Lung (tissue), 12 donors: ENCODE results near the gene PNLIPRP1. TPM values are rescaled to one million over a fixed set of nuclear protein-coding genes. Genes with fewer than 3 reads are reported as not detected.

ENCODE experiments used
- ATAC-seq: fragments of 200-7000 bp; cut with Tn5 transposase; one replicate; pipeline ENCODE4 v1.9.1; 2020; ENCODE audit warnings: moderate number of reproducible peaks; ENCODE audit not compliant: insufficient read depth, low FRiP score
- DNase-seq, 3 donors: peaks; one replicate each; pipeline ENCODE4 v3.0.0-alpha.2; 2013 to 2017
- H3K27ac ChIP-seq, 2 donors: one replicate each; pipeline ENCODE4 v1.5.1; 2013; ENCODE audit warnings: mild to moderate bottlenecking in 2 of 2, moderate library complexity in 2 of 2, control low read depth in 1 of 2, inconsistent platforms in 1 of 2, low read depth in 1 of 2, low read length in 1 of 2
- H3K27me3 ChIP-seq, 3 donors: one replicate each; pipeline ENCODE4 v1.5.1; 2013; ENCODE audit warnings: low read length in 2 of 3; ENCODE audit not compliant: control insufficient read depth in 3 of 3, insufficient read depth in 3 of 3
- H3K36me3 ChIP-seq, 4 donors: one replicate each; pipeline ENCODE4 v1.5.1; 2013; ENCODE audit warnings: low read length in 4 of 4, mild to moderate bottlenecking in 1 of 4, moderate library complexity in 1 of 4; ENCODE audit not compliant: control insufficient read depth in 4 of 4, insufficient read depth in 4 of 4
- H3K4me1 ChIP-seq, 5 donors: one replicate each; pipeline ENCODE4 v1.5.1; 2013; ENCODE audit warnings: low read length in 5 of 5, mild to moderate bottlenecking in 2 of 5, moderate library complexity in 1 of 5; ENCODE audit not compliant: control insufficient read depth in 5 of 5, insufficient read depth in 5 of 5
- H3K4me3 ChIP-seq: one replicate; pipeline ENCODE4 v1.5.1; 2013; ENCODE audit warnings: mild to moderate bottlenecking, control low read depth, moderate library complexity
- H3K9ac ChIP-seq, 2 donors: one replicate each; pipeline ENCODE4 v1.5.1; 2013; ENCODE audit warnings: low read length in 2 of 2, control low read depth in 1 of 2; ENCODE audit not compliant: insufficient read depth in 1 of 2
- H3K9me3 ChIP-seq, 4 donors: one replicate each; pipeline ENCODE4 v1.5.1; 2013; ENCODE audit warnings: low read length in 3 of 4, mild to moderate bottlenecking in 1 of 4, moderate library complexity in 1 of 4; ENCODE audit not compliant: control insufficient read depth in 4 of 4, insufficient read depth in 3 of 4
- CTCF ChIP-seq: IDR thresholded peaks from 2 replicates; pipeline ENCODE4 v1.5.1; 2012; ENCODE audit warnings: mild to moderate bottlenecking; ENCODE audit errors: control extremely low read depth, extremely low read depth
- WGBS, 2 donors: extraction: QIAGEN DNeasy Blood & Tissue Kit; methylation state at CpG; one replicate each; pipeline ENCODE4 v1.1.7; 2013; 5-methylcytosine and 5-hydroxymethylcytosine counted together
- polyA plus RNA-seq, 2 donors: library from polyadenylated mRNA; stranded (reverse); fragments of 200-250 nt; gene quantifications; one replicate each; pipeline ENCODE4 v1.2.1, GENCODE V29; 2013
- total RNA-seq, 2 donors: library from RNA; depleted of rRNA in 1 of 2; stranded (reverse); fragments of >200 nt in 1 of 2; gene quantifications; one replicate each; pipeline ENCODE4 v1.2.1, GENCODE V29; 2014 to 2021
- donor health status: control.
- donor health status: control.
- donor health status: Bipolar disorder and iron deficiency.
- donor health status: healthy.
- donor health status: DM: yes; HTN: yes; CAD: no.

The PNLIPRP1 gene
- total and polyA plus RNA-seq, 4 donors: 0.26 to 1.4 TPM; not detected in 2

DNA sequence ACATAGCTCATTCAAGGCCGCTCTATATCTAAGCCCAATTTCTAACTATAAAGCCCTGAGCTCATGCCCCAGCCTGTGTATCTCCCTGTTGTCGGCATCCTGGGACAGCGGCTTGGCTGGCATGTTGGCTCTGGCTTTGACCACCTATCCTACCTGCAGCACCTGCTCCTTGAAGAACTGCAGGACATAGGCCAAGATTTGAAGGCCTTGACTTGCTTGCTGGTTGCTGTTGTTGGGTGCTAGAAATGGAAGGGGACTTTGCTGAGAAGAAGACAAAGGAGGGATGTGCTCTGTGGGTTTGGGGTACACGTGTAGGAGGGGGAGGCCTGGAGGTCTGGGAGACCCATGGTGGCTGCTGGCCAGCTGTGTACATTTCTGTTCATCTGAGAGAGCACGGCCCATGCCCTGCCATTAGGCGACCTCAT lies 41.1 kb downstream of the PNLIPRP1 start:
- Histone ChIP-seq H3K4me1 (peaks cover 0 to 3% (median 0%) of the 10 kb centered on the region in 5 donors), H3K9ac (no peak overlapping the region), H3K27me3 (peaks cover 0 to 7% (median 0%) of the 10 kb centered on the region in 3 donors), H3K36me3 (no peaks in the 10 kb centered on the region), H3K9me3 (peaks cover 0 to 2% (median 0%) of the 10 kb centered on the region in 4 donors), H3K27ac (no peak overlapping the region), H3K4me3 (no peak overlapping the region)
- no peak for ATAC-seq
- DNase-seq: no peak
- no peak for TF ChIP-seq CTCF
- 85 to 91% methylated on average over 6 of the region's 6 CpGs for WGBS, 2 donors

DNA sequence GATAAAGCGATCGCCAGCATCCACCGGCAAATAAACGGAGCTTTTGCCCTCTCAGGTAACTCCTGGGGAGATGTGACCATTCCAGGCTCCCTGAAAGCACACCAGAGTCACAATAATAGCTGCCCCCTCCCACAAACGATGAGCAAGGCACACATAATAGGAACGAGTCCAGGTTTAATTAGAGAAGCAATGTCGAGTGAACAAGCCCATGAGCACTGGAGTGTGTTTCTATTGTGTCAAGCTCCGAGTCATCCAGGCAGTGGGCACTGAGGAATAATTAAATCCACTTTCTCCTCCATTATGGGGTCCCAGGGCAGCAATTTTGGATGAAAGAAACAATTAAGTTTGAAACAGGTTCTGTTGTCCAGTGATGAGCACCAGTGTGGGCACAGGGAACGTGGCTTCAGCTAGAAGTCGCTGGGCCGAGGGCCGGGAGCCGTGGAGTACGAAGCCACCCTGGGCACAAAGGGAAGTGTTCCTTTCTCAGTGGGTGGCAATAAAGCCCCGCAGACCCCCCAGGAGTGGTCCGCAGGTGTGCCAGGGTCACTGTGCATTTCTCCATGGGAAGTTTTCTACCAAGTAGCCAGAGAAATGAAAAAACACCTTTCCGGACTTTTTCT lies 41.9 kb downstream of the PNLIPRP1 start:
- peaks cover 0 to 2% (median 0%) of the 10 kb centered on the region in 3 donors for H3K27me3 ChIP-seq
- no peak overlapping the region for H3K27ac ChIP-seq
- no peak overlapping the region for H3K9ac ChIP-seq
- ATAC-seq (no peak), DNase-seq (no peak)
- no peak for TF ChIP-seq CTCF
- H3K4me1 ChIP-seq: peaks cover 0 to under 1% (median 0%) of the 10 kb centered on the region in 5 donors
- 92 to 95% methylated on average over 17 of the region's 17 CpGs for WGBS, 2 donors
- H3K9me3 ChIP-seq: no peaks in the 10 kb centered on the region
- no peak overlapping the region for H3K4me3 ChIP-seq
- no peaks in the 10 kb centered on the region for H3K36me3 ChIP-seq

DNA sequence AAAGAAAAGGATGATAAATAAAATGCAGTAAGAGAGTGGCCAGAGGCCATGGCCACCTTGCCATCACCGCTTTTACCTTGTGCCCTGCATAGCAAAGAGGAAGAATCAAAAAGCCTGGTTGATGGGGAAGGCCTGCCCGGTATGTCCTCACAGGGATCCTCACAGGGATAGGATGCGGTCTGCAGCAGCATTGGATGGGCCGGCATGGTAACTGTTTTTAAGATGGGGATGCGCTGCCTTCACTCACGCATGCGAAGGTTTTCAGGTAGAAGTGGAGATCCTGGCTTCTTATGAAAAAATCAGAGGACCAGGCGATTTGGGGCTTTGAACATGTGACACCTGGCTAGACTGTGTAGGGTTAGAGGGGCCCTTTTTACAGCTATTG lies 42.4 kb downstream of the PNLIPRP1 start:
- no peak for DNase-seq
- Histone ChIP-seq H3K4me1 (no peaks in the 10 kb centered on the region), H3K27ac (no peak overlapping the region)

More for the DNA sequence above, 42.4 kb downstream of the PNLIPRP1 start:
- H3K9me3 ChIP-seq: no peaks in the 10 kb centered on the region
- no peak for ATAC-seq
- no peak overlapping the region for H3K9ac ChIP-seq
- 97 to 98% methylated on average over 8 of the region's 8 CpGs for WGBS, 2 donors
- no peak overlapping the region for H3K4me3 ChIP-seq
- no peaks in the 10 kb centered on the region for H3K36me3 ChIP-seq
- no peak for TF ChIP-seq CTCF
- no peaks in the 10 kb centered on the region for H3K27me3 ChIP-seq
